Naive thymus-derived CD8-positive, alpha-beta T cell (primary cell): ENCODE measurements around the gene AGO1. TPM values are rescaled to one million over a fixed set of nuclear protein-coding genes. Genes with fewer than 3 reads are reported as not detected.
"Not testable (repeated sequence)": the region's sequence is repeated elsewhere in the genome, so short reads cannot be mapped to it uniquely, and the experiment has no call there.

Experiments used
- ATAC-seq, 2 donors: fragments of 150-1000 bp; cut with Tn5 transposase in 1 of 2; sonication (Bioruptor Pico), chemical (Tn5 transposase) in 1 of 2; 1 replicate in 1 of 2; 2 replicates in 1 of 2; pipeline ENCODE4 v1.10.0; 2021; ENCODE audit warnings: mild to moderate bottlenecking in 2 of 2, moderate library complexity in 2 of 2
- POLR2A ChIA-PET: fragments of 350-600 bp; sonication (Branson Sonifier 250); formaldehyde crosslinking; loops from one replicate; lab custom pipeline; 2021; ENCODE audit warnings: antibody characterized with exemption; lab: Charles Lee
- DNase-seq, 10 donors: peaks; one replicate each; pipeline versions ENCODE4 v3.0.0 to v3.0.0-alpha.2; 2020 to 2022
- H3K27ac Mint-ChIP-seq, 10 donors: one replicate each; pipeline ENCODE4 v1.8.0; 2020 to 2022; ENCODE audit warnings: mild to moderate bottlenecking in 10 of 10, mixed read lengths in 10 of 10, moderate library complexity in 4 of 10, inconsistent platforms in 1 of 10
- H3K27me3 Mint-ChIP-seq, 5 donors: one replicate each; pipeline ENCODE4 v1.8.0; 2021 to 2022; ENCODE audit warnings: mixed read lengths in 5 of 5
- H3K36me3 Mint-ChIP-seq, 3 donors: one replicate each; pipeline ENCODE4 v1.8.0; 2020 to 2022; ENCODE audit warnings: mixed read lengths in 3 of 3, mild to moderate bottlenecking in 2 of 3, inconsistent platforms in 1 of 3
- H3K4me1 Mint-ChIP-seq, 4 donors: one replicate each; pipeline ENCODE4 v1.8.0; 2021 to 2022; ENCODE audit warnings: mixed read lengths in 4 of 4
- H3K4me3 Mint-ChIP-seq, 10 donors: one replicate each; pipeline ENCODE4 v1.8.0; 2020 to 2022; ENCODE audit warnings: mild to moderate bottlenecking in 10 of 10, mixed read lengths in 10 of 10, moderate library complexity in 6 of 10, inconsistent platforms in 1 of 10
- H3K9me3 Mint-ChIP-seq, 9 donors: one replicate each; pipeline ENCODE4 v1.8.0; 2020 to 2022; ENCODE audit warnings: mixed read lengths in 9 of 9, mild to moderate bottlenecking in 3 of 9, inconsistent platforms in 1 of 9, moderate library complexity in 1 of 9
- polyA plus RNA-seq, 3 donors: library from polyadenylated mRNA; unstranded; fragments of 300-500 nt; fragmentation: Illumina TruSeq; gene quantifications; one replicate each; pipeline ENCODE4 v1.2.3, GENCODE V29; 2021
- total RNA-seq, 8 experiments: library from RNA in 2 of 8; stranded (reverse) in 2 of 8; gene quantifications; one replicate each; pipeline ENCODE4 v1.2.3 and lab custom pipeline; 2021 to 2026

The AGO1 gene
- total and polyA plus RNA-seq, 5 experiments from 2014 or later: 6.1 to 28.3 (median 9.9) TPM

GRCh38 chr1:35874115-35874514 lies 8.9 kb upstream of the AGO1 start:
- H3K36me3 Mint-ChIP-seq, H3K9me3 Mint-ChIP-seq, H3K4me1 Mint-ChIP-seq, DNase-seq, ATAC-seq, H3K27me3 Mint-ChIP-seq, POLR2A ChIA-PET, H3K4me3 Mint-ChIP-seq, H3K27ac Mint-ChIP-seq: not testable (repeated sequence)

- Mint-ChIP-seq H3K9me3 (no peaks in the 10 kb centered on the region), H3K36me3 (peaks cover 0 to 2% (median 0%) of the 10 kb centered on the region in 3 donors), H3K27me3 (peaks cover 0 to 2% (median 0%) of the 10 kb centered on the region in 5 donors), H3K27ac (peak overlapping the region in 2 of 10 donors; percentile 4 to 26), H3K4me1 (peaks cover 2 to 5% (median 2%) of the 10 kb centered on the region in 4 donors), H3K4me3 (no peak overlapping the region)
- ATAC-seq: no peak
- POLR2A ChIA-PET: interaction anchor here (0.5 kb wide), 1 partner anchor 80 kb away, joined by 4 read pairs; no protein-coding TSS in a partner anchor
- DNase-seq: no peak
These were observed 6.0 kb upstream of the AGO1 start for GRCh38 chr1:35876988-35877387.

GRCh38 chr1:35881850-35882273 lies 1.1 kb upstream of the AGO1 start:
- POLR2A ChIA-PET: interaction anchor here (3.3 kb wide), 1 partner anchor 50 kb away, joined by 34 read pairs; the partner anchor contains the start of gene AGO3
- Mint-ChIP-seq H3K36me3 (no peaks in the 10 kb centered on the region), H3K4me3 (peak overlapping the region in 9 of 10 donors; percentile 54 to 99 (median 77)), H3K27ac (peak overlapping the region in 8 of 10 donors; percentile 3 to 85 (median 58)), H3K9me3 (no peaks in the 10 kb centered on the region), H3K4me1 (peaks cover 20 to 47% (median 41%) of the 10 kb centered on the region in 4 donors), H3K27me3 (peaks cover 0 to 2% (median 0%) of the 10 kb centered on the region in 5 donors)
- no peak for DNase-seq
- ATAC-seq: no peak

GRCh38 chr1:35882586-35882944 lies 444 bp upstream of the AGO1 start:
- H3K9me3 Mint-ChIP-seq: no peaks in the 10 kb centered on the region
- H3K4me3 Mint-ChIP-seq: peak overlapping the region; percentile 55 to 99 (median 76)
- H3K4me1 Mint-ChIP-seq: peaks cover 26 to 54% (median 48%) of the 10 kb centered on the region in 4 donors
- DNase-seq (no peak), ATAC-seq (no peak)
- H3K36me3 Mint-ChIP-seq: peaks cover 0 to 1% (median 0%) of the 10 kb centered on the region in 3 donors
- no peaks in the 10 kb centered on the region for H3K27me3 Mint-ChIP-seq
- peak overlapping the region; percentile 25 to 85 (median 78) for H3K27ac Mint-ChIP-seq
- POLR2A ChIA-PET: interaction anchor here (0.8 to 3.3 kb wide), 4 partner anchors 10 to 96 kb away, joined by 3 to 34 read pairs (median 4); partner anchors contain the start of gene AGO3

GRCh38 chr1:35883635-35884101 lies 659 bp downstream of the AGO1 start:
- Mint-ChIP-seq H3K9me3 (no peaks in the 10 kb centered on the region), H3K27ac (peak overlapping the region; percentile 53 to 93 (median 87)), H3K4me1 (peaks cover 31 to 58% (median 54%) of the 10 kb centered on the region in 4 donors), H3K27me3 (no peaks in the 10 kb centered on the region), H3K4me3 (peak overlapping the region; percentile 91 to 99 (median 93)), H3K36me3 (peaks cover 0 to 12% (median 0%) of the 10 kb centered on the region in 3 donors)
- peak in 1 of 2 donors; percentile 10 for ATAC-seq
- POLR2A ChIA-PET: interaction anchor here (0.6 to 3.3 kb wide), 5 partner anchors 9 to 95 kb away, joined by 3 to 34 read pairs (median 4); partner anchors contain the start of gene AGO3
- DNase-seq: peak in 8 of 10 donors; percentile 21 to 73 (median 42)

- ATAC-seq (no peak), DNase-seq (no peak)
- Mint-ChIP-seq H3K9me3 (no peaks in the 10 kb centered on the region), H3K27ac (peak overlapping the region in 6 of 10 donors; percentile 21 to 93 (median 51)), H3K4me1 (peaks cover 33 to 61% (median 54%) of the 10 kb centered on the region in 4 donors), H3K27me3 (no peaks in the 10 kb centered on the region), H3K4me3 (peak overlapping the region in 8 of 10 donors; percentile 22 to 96 (median 70)), H3K36me3 (peaks cover 0 to 23% (median 0%) of the 10 kb centered on the region in 3 donors)
- POLR2A ChIA-PET: no interaction called here
These were observed 1.9 kb downstream of the AGO1 start for GRCh38 chr1:35884934-35885333.

- Mint-ChIP-seq H3K36me3 (peaks cover 0 to 34% (median under 1%) of the 10 kb centered on the region in 3 donors), H3K27me3 (no peaks in the 10 kb centered on the region), H3K4me1 (peaks cover 33 to 61% (median 54%) of the 10 kb centered on the region in 4 donors), H3K27ac (peak overlapping the region in 9 of 10 donors; percentile 6 to 90 (median 53)), H3K4me3 (peak overlapping the region in 3 of 10 donors; percentile 15 to 56 (median 38)), H3K9me3 (no peaks in the 10 kb centered on the region)
- POLR2A ChIA-PET: interaction anchor here (0.5 kb wide), 1 partner anchor 470 kb away, joined by 4 read pairs; no protein-coding TSS in a partner anchor
- DNase-seq (no peak), ATAC-seq (no peak)
These were observed 3.1 kb downstream of the AGO1 start for GRCh38 chr1:35885961-35886558.

- H3K36me3 Mint-ChIP-seq: peaks cover 0 to 40% (median 2%) of the 10 kb centered on the region in 3 donors
- H3K9me3 Mint-ChIP-seq: no peaks in the 10 kb centered on the region
- no peak for DNase-seq
- peak overlapping the region in 6 of 10 donors; percentile 3 to 56 (median 35) for H3K4me3 Mint-ChIP-seq
- peaks cover 32 to 61% (median 53%) of the 10 kb centered on the region in 4 donors for H3K4me1 Mint-ChIP-seq
- POLR2A ChIA-PET: interaction anchor here (0.5 kb wide), 1 partner anchor 470 kb away, joined by 4 read pairs; no protein-coding TSS in a partner anchor
- H3K27me3 Mint-ChIP-seq: no peaks in the 10 kb centered on the region
- no peak for ATAC-seq
- H3K27ac Mint-ChIP-seq: peak overlapping the region; percentile 20 to 90 (median 54)
These were observed 3.8 kb downstream of the AGO1 start for GRCh38 chr1:35886577-35887431.

- no peaks in the 10 kb centered on the region for H3K9me3 Mint-ChIP-seq
- H3K4me1 Mint-ChIP-seq: peaks cover 28 to 54% (median 46%) of the 10 kb centered on the region in 4 donors
- DNase-seq (no peak), ATAC-seq (no peak)
- H3K27ac Mint-ChIP-seq: peak overlapping the region in 8 of 10 donors; percentile 17 to 80 (median 45)
- H3K4me3 Mint-ChIP-seq: peak overlapping the region in 2 of 10 donors; percentile 15 to 55
- POLR2A ChIA-PET: no interaction called here
- peaks cover 0 to 47% (median 2%) of the 10 kb centered on the region in 3 donors for H3K36me3 Mint-ChIP-seq
- no peaks in the 10 kb centered on the region for H3K27me3 Mint-ChIP-seq
These were observed 4.5 kb downstream of the AGO1 start for GRCh38 chr1:35887508-35887907.

- ATAC-seq: no peak
- Mint-ChIP-seq H3K27me3 (no peaks in the 10 kb centered on the region), H3K27ac (peak overlapping the region in 2 of 10 donors; percentile 47 to 80), H3K4me1 (peaks cover 28 to 50% (median 42%) of the 10 kb centered on the region in 4 donors), H3K4me3 (no peak overlapping the region), H3K9me3 (no peaks in the 10 kb centered on the region), H3K36me3 (peaks cover 0 to 55% (median 2%) of the 10 kb centered on the region in 3 donors)
- no peak for DNase-seq
- POLR2A ChIA-PET: no interaction called here
These were observed 5.2 kb downstream of the AGO1 start for GRCh38 chr1:35888255-35888654.

- H3K27me3 Mint-ChIP-seq, POLR2A ChIA-PET, ATAC-seq, H3K4me3 Mint-ChIP-seq, DNase-seq, H3K9me3 Mint-ChIP-seq, H3K27ac Mint-ChIP-seq: not testable (repeated sequence)
- Mint-ChIP-seq H3K4me1 (peaks cover 24 to 48% (median 38%) of the 10 kb centered on the region in 4 donors), H3K36me3 (peaks cover 0 to 62% (median 2%) of the 10 kb centered on the region in 3 donors)
These were observed 6.0 kb downstream of the AGO1 start for GRCh38 chr1:35888981-35889380.
